ENCODE measurements around the gene ARHGAP24.
"Not testable (repeated sequence)": the region's sequence is repeated elsewhere in the genome, so short reads cannot be mapped to it uniquely, and the experiment has no call there.

ARHGAP24 gene

DNA sequence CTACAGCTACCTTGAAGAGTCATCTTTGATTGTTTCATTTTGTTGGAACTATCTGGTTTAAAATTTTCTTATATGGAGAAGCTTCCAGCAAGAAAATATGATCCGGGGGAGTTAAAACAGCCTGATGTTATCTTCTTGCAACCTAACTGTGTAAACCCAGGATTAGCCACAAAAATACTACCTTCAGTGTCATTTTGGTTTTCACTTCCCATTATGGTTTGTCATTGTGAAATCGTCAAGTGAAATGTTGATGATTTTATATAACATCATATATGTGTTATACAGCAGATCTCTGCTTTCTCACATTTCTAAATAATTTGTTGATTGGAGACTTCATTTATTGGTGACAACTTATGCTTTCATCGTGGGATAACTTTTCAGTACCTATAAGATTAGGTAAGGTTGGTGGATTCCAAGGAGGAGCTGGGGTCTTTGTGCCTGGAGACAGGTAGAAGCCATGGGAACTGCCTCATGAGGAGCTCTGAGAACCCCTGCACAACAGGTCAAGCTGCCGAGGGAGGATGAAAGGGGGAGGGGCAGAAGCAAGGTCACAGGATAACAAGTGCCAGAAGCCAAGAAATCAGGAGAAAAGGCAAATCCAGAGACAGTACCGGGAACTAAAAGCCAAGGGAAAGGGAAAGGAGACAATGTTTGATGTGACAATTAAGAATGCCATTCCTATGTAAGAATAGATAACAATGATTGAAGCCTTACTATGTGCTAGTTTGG, 7.2 kb downstream of the ARHGAP24 start:
- no peak for DNase-seq (ENCODE audit: low read depth)

DNA sequence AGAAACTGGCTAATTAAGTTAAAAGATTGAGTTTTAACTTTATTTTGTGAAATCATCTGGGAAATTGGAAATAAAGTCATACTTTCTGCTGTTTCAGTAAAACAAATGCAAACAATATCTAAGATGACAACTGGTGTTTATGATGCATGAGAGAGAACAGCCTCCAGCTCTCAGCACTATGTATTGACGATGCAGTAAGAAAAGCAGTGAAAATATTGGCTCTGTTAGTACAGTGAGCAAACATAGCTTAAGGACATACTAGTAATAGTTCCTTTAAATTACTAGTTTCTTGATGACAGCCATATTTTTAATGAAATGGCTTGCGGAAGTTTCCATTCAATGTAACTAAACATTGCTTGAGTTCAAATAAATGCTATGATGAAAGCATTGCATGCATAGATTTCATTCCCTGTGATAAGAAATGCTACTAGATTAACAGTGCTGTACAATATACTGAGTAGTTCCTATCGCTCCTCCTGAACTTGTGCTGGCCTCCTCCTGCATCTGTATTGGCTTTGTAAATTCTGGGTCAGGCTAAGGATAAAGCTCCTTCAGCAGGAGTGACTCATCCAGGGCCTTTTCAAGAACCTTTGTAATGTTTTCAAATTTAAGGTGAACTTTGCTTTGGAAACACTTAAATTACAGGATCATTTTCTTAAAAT, 11.6 kb downstream of the ARHGAP24 start:
- DNase-seq (ENCODE audit: low read depth), result no peak

DNA sequence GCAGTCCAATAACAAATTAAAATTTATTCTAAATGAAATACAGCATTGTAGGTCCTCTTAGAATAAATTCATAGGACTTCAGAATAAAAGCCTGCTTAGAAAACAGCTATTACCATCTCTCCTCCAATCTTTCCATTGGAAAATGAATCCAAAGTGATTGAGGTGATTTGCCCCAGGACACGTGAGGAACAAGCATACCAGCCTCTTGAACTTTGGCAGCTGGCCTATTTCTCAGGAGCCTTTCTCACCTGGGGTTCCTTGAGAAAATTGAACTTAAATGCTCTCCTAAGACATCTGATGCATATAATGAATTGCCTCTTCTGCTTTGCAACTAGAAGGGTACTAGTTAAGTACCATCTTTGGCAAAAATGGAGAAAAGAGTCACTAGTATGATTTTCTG, 13.5 kb downstream of the ARHGAP24 start:
- no peak for DNase-seq (ENCODE audit: low read depth)

DNA sequence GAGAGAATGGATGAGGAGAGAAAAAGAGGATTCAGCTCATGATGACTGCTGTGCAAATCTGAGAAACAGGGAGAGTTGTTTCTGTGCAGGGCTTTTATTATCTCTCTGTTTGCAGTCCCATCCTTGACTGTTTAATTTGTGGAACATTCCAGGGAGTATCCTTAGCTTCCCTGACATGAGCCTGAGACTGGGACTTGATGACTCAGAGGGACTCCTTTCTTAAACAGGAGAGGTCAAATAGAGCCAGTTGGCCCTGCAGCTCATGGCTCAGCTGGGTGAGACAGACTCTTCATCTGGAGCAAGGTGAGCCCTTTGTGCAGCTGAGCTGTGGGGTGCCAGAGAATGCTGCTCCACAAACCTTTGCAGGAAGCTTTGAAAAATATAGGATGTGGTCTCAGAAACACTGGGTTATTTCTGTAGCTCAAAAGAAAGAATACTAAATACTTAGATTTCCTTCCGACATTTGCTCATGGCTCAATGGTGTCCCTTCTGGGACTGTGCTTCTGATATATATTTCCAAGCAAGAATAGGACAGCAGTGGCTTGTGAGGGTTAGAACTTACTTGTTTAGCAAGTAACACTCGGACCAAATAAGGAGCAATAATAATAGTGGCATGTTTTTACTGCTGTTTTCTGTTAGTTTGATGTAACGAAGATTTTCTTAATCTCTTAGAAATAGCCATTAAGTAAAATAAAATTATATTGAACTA, 14.5 kb downstream of the ARHGAP24 start:
- DNase-seq (ENCODE audit: low read depth), result no peak

DNA sequence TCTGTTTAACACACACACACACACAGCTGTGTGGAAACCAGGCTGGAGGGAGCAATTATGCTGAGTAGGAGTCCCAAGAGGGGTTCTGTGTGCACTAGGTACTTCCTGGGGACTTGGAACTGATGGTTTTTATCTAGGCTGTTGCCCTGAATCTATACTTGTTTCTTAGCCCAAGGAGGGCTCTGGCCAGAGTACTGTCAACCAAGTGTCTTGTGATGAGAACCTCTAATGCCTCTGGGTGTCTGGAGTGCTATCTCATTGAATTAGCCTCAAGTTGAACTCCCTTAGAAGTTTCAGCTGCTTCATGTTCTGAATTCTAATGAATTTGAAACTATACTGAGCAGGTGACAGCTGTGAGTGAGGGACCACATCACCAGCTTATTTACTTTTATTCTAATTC, 16.6 kb downstream of the ARHGAP24 start:
- no peak for DNase-seq (ENCODE audit: low read depth)

DNA sequence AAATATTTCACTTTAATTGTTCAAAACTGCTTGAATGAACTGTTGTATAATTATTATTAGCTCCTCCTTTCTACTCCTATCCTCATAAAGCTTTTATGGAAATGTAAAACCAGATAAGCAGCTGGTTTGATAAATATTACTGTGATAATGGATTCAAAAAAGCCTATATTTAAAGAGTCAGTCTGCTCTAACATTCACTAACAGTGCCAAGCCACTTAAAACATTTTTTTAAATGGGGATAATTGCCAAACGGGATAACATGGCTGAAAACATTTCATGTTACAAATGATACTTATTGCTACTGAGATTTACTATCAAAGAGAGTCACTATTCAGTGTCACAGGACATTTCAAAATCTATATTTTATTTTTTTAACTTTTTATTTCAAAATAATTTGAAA, 17.4 kb downstream of the ARHGAP24 start:
- DNase-seq (ENCODE audit: low read depth), result no peak

DNA sequence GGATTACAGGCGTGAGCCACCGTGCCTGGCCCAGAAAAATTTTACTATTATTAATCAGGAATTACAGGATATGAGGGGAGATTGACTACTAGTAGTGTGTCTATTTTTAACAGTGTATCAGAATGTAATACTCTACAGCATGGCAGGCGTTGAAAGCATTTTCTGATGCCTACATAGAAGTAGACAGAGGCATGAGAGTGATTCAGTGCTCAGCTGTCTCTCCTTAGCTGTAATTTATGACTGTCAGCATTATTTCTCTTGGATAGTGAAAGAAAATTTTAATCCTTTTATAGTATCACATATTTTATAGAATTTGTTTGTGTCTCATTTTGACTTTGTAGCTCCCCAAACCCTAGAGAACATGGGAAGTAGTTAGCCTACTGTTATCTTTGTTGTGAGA, 20.7 kb downstream of the ARHGAP24 start:
- DNase-seq (ENCODE audit: low read depth), result no peak

DNA sequence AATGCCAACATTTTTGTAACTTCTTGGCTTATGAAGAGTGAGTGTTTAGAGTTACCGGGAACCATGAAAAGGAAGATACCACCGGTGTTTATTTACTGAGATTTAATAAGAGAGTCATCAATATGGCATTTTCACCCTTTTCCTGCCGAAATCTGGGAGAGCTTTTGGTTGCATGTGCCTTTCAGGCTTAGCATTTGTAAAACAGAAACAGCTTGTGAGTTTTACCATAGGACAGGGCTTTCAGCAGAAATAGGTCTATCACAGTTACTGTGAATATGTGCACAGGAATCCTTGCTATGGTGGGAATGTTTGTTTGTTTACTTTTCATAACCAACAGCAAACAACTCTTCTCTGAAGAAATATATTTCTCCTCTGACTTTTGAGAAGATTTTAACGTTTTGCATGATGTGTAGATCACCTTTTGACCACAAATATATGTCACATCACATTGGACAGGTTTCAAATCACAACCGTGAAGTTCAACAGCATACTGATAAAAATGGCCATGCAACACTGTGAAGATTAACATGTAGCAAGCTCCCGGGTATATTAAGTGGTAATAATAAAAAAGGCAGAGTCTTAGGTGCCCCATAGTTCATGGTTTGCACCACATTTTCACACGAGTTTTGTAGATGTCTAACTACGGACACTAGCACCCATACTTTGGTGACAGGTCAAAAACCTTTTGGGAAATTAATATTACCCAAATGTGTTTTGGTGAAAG, 21.3 kb downstream of the ARHGAP24 start:
- DNase-seq (ENCODE audit: low read depth), result no peak

DNA sequence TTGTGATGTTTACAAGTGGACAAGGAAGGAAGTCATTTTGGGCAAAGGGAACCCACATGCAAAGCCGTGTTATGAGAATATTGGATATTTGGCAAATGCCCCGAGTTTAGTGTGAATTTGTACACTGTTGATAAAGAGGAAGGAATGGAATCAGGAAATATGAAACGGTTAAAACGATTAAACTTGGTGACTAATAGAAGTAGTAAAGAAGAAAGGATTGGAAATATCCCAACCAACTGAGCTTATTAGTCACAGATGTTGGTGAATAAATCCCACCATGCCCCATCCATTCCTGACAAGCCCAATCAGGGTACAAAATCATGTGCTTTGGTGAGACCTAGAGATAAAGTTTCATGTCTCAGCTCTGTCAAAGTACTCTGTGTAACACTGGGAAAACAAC, 22.0 kb downstream of the ARHGAP24 start:
- no peak for DNase-seq (ENCODE audit: low read depth)

DNA sequence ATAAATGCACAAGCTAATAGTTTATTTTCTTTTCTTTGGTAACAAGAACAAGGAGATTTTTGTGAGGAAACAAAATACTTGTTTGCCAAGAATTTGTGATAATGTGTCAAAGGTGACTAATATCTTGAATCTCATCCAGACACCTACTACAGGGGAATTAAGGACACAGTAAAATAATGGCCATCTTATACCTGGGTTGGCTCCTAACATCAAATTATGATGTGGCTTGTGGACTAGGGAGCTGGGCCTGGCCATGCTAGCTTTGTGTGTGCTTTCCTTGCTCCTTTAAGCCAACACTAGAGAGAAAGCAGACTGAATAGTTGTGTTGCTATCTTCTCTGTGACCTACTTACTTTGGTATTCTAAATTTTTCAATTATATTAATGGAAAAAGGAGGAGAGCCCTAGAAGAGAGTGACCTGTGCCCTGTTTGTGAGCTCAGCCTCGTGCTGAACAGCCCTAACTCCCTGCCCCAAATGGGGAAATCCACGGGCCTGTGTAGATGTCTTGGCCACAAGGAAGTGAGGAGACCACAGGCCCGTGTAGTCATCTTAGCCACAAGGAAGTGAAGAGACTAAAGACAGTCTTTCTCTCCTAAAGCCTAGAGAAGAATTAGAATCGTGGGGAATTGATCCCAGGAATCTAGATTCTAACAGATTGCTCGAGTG, 23.3 kb downstream of the ARHGAP24 start:
- no peak for DNase-seq (ENCODE audit: low read depth)

DNA sequence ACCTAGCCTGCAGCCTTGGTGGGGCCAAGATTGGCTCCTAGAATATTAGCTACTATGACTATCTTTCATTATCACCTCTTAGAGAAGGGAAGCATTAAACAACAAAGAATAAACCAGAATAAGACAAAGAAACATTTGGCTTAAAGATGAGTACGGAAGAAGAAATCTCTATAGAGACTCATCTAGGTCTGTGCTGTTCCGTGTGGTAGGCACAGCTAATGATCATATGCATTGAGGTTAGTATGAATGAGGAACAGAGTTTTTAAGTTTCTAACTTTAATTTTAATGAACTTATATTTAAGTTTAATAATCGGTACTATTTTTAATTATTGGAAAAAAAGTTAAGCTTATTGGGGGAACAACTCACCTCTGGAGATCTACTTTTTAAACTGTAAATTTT, 24.6 kb downstream of the ARHGAP24 start:
- no peak for DNase-seq (ENCODE audit: low read depth)

DNA sequence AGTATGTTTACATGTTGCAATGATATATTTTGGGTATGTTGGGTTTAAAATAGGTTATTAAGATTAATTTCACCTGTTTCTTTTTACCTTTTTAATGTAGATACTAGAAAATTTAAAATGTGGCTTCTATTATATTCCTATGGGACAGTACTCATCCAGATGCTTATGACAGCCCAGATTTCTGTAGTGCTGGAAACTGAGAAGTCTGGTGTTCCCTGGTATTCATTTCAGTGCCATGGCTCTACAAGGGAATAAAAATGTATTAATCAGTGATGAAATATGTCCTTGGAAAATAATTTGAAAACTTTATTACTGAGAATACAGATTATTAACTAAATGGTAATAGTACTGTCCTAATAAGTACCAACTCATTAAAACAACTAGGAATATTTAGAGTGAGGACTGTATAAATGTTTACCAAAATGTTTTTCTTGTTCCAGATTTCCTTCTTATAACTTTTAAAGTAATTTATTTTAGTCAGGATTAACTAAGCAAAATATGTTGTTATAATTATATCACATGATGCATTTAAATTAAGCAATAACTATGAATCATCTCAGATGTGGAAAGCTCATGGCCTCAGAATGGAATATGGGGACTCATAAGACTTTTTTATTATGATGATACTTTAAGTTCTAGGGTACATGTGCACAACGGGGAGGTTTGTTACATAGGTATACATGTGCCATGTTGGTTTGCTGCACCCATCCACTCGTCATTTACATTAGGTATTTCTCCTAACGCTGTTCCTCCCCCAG, 25.3 kb downstream of the ARHGAP24 start:
- DNase-seq (ENCODE audit: low read depth), result no peak

DNA sequence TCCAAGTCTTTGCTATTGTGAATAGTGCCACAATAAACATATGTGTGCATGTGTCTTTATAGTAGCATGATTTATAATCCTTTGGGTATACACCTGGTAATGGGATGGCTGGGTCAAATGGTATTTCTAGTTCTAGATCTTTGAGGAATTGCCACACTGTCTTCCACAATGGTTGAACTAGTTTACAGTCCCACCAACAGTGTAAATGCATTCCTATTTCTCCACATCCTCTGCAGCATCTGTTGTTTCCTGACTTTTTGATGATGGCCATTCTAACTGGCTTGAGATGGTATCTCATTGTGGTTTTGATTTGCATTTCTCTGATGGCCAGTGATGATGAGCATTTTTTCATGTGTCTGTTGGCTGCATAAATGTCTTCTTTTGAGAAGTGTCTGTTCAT, 26.2 kb downstream of the ARHGAP24 start:
- DNase-seq (ENCODE audit: low read depth), result not testable (repeated sequence)

DNA sequence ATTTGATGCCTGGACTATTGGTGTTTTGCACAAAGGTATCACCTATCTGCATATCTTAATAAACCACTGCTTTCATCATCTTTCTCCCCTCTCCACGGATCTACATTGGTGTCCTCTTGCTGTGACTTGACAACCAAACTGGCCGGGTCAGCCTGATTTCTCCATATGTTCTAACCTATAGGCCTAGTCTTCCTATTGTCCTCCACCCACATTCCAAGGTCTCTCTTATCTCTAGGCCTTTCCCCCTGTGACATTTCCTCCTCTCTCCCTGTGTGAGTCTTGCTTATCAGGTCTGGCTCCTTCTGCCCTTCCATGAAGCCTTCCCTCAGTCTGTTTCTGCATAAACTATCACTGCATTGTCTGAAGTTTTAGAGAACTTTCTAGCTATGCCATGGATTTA, 33.7 kb downstream of the ARHGAP24 start:
- no peak for DNase-seq (ENCODE audit: low read depth)

DNA sequence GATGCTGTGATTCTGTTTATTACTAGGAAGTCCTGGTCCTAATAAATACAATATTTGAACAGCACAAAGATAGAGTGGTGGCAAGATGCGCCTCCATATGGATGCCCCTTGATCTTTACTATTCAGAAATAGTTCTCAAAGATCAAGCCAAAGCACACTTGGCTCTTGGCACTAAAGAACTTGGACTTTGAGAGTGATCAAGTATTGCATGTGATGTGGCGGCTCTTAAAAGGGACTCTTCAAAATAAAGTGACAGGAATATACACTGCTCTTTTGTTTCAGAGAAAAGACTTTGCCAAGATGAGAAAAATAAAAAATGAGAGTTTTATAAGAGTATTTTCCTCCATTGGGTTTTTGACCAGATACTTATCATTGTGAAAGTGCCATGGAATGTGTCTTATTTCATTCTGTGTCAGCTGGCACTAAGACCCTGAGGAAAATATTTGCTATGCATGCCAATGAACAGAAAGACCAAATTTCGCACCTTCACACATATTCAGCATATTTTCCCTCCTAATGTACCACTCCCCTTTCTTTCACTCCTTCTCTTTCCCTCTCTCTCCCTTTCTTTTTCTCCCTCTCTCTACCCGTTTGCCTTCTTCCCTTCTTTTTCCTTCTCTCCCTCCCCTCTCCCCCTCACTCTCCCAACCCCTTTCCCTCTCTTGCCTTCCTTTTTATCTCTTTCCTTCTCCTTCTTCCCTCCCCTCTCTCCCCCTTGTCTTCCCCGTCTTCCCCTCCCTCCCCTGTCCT, 35.1 kb downstream of the ARHGAP24 start:
- no peak for DNase-seq (ENCODE audit: low read depth)

DNA sequence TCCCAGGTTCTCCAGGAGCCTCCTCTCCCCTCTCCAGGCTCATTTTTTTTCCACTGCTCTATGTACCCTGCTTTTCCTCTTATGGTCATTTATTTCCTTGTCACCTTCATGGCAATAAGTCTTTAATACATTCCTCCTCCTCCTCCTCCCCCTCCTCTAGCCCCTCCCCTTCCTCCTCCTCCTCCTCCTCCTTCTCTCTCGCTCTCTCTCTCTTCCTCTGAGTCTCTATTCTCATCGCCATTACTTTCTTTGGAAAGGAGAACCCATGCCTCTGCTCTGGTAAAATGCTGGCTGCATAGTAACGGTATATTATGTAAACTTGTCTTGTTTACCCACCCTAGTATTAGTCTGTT, 35.7 kb downstream of the ARHGAP24 start:
- no peak for DNase-seq (ENCODE audit: low read depth)

DNA sequence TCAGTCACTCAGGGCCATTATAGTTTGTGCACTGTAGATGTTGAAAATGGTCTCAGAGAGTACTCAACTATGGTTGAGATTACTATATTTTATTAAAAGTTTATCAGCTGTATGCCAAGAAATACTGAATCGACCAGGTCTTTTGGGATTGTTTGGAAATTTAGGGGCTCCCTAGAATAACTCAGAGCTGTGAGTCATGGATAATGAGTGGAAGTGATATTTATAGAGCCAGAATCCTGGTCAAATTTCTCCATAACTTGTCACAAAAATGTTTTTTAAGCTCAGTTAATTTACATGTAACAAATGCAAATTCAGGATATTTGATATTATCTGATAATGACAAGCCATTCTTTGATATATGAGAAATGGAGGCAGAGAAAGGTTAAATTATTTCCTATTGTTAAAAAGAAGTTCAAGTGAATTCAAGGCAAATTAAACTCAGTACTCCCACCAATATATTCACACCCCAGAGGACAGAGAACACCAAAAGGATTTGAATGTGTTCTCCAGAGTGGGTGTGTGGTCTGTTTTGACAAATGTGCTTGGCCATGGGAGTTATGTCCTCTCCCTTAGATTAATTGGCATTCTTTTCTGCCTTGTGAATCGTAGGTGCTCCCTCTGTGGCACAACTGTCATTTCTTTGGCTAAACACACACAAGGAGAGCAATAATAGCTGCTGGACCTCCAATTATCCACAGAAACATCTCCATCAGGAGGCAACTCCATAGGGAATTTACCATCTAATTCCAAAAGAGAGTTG, 37.7 kb downstream of the ARHGAP24 start:
- no peak for DNase-seq (ENCODE audit: low read depth)

DNA sequence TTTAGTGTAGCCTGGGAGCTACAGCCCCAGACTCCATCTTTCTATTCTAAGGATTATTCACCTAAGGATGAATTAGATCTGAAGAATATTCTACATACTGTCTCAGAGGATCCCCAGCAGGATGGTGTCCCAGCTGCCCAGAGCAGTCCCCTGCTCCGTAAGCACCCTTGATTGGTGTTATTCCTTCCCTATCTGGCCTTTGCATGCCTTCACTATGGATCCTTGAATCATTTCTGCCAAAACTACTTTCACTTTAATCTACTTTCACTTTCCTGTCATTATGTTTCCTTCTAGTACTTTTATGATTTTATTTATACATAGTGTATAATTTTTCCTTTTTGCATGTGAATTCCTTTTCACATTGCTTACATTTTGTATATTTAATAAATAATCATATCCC, 39.2 kb downstream of the ARHGAP24 start:
- no peak for DNase-seq (ENCODE audit: low read depth)

DNA sequence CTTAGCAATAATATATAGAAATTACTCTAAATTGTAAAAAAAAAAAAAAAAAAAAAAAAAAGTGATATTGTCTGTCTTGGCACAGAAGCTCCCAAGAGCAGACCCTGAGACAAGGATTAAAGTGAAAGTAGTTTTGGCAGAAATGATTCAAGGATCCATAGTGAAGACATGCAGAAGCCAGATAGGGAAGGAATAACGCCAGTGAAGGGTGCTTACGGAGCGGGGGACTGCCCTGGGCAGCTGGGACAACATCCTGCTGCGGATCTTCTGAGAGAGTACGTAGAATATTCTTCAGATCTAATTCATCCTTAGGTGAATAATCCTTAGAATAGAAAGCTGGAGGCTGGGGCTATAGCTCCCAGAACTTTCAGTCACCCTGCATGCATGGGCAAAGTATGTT, 39.8 kb downstream of the ARHGAP24 start:
- DNase-seq (ENCODE audit: low read depth), result no peak

DNA sequence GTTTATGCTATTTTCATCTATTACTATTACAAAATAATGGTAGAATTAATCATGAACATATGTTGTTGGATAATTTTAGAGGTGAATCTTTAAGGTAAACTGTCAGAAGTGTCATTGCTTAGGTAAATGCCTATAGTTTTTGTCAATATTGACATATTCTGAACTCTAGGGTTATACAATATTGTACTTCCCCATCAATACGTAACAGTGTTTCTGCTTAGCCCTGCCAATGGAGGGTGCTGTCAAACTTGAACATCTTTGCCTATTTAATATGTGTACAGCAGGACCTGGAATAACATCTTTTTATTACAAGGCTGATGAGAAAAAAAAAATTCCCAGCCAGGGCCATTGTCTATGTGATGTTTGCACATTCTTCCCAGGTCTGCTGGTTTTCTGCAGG, 40.8 kb downstream of the ARHGAP24 start:
- no peak for DNase-seq (ENCODE audit: low read depth)

Data from activated T-cell treated with anti-CD3 and anti-CD28 coated beads for 48 hours (primary cell).